GM19099 (cell line): ENCODE results near the gene STAT1.
A peak's percentile ranks its signal among the peaks of the same experiment; 100 is the strongest.

Experiments used
- POLR2A ChIP-seq: IDR thresholded peaks from 3 replicates; pipeline ENCODE4 v1.6.1; 2011; ENCODE audit warnings: low read depth; ENCODE audit not compliant: insufficient read length; ENCODE audit errors: extremely low read depth

Gene STAT1

DNA sequence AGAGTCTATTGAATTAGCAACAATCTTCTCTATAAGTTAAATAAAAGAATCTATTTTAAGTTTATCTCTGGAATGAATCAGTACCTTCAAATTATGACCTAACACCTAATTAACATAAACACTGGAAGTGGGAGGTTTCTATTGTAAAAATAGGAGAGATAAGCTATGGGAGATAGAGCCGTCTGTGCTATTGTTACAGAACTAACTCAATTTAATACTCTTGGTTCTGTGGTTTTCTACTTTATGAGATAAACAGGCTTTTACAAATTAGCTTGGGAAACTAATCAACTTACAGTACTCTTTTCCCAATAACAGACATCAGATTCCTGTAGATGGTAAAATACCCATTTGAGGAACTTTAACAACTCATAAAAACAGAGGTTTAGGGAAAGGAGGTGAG is 25.6 kb upstream of the STAT1 start:
- no peak for TF ChIP-seq POLR2A

- no peak for TF ChIP-seq POLR2A
Measured at GRCh38 chr2:191038741-191039140, 24.8 kb upstream of the STAT1 start.

DNA sequence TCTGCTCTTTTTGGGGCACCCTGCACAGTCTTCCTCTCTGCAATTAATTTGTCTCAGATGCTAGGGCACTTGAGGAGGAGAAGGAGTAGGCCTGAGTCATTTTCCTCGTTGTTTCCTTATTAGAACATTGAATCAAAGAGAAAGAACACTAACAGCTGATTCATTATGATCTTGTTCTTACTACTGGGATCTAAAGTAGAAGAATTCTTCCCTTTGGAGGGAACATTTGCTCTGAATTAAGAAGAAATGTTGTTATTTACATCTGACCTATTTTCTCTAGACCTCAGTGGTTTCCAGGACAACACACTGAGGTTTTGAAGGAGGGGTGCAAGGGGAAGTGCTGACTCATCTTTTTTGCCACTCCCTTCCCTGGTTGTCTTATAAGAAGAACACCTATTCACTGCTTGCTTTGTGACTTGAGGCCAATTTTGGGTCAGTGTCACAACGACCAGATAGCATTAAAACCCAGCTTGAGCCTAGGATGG is 24.3 kb upstream of the STAT1 start:
- TF ChIP-seq POLR2A: no peak

DNA sequence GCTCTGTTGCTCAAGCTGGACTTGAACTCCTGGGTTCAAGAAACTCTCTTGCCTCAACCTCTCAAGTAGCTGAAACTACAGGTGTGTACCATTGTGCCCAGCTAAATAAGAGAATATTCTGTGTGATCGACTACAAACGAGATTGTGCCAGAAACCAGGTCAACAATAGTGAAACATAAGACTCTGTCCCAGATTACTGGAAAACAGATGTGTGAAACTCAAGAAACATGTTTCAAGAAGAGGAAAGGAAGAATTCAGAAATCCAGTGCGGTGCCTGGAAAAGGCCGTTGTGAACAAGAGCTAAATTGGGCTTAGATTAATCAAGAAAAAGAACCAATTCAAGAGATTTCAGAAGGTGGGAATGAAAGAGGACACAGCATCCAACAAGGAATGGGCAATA is 23.4 kb upstream of the STAT1 start:
- no peak for TF ChIP-seq POLR2A

DNA sequence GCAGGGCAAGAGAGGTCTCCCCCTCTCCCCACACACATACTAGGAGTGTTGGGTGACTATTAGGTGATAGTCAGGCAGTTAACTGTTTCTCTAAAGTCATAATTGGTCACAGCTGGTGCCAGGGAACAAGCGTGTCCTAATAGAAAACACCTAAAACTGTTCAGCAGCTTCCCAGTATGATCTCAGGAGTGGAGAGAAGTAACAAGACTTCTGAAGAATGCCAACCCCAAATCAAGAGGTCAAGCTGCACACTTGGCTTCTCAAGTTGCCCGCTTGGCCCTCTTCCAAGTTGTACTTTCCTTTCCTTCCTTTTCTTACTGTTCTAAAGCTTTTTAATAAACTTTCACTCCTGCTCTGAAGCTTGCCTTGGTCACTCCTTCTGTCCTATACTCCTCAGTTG is 22.4 kb upstream of the STAT1 start:
- no peak for TF ChIP-seq POLR2A

GRCh38 chr2:191032588-191033429 is 18.8 kb upstream of the STAT1 start:
- no peak for TF ChIP-seq POLR2A

GRCh38 chr2:191031256-191031655 is 17.3 kb upstream of the STAT1 start:
- no peak for TF ChIP-seq POLR2A

- no peak for TF ChIP-seq POLR2A
Measured at GRCh38 chr2:191030521-191031154, 16.7 kb upstream of the STAT1 start.

DNA sequence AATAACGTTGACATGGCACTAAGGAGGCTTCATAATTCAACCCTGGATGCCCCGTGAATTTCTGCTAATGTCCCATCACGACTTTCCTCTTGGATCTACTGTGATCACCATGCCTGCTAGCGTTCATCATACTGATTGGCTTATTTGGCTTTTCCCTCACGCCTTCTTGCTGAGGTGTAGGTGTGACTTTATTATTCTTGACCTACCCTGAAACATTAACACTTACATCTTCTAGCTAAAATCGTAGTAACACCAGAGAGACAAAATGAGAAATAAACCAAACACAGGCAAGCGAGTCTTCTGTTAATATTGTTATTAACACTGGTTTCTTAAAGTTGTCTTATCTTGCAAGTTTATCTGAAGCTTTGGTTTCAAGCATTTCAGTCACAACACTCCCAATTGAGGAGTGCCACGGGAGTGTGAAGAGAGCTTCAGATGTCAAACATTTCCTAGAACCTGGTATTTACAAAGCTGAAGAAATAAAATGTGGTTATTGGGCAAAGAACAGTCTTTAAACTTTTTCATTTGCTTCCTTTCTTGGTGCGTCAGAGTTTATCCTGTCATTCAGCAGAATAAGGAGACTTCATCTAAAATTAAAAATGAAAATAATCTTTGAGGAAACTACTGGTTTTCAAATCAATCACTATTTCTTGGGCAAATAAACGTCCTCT is 15.4 kb upstream of the STAT1 start:
- no peak for TF ChIP-seq POLR2A

GRCh38 chr2:191026377-191026776 is 12.4 kb upstream of the STAT1 start:
- no peak for TF ChIP-seq POLR2A

GRCh38 chr2:191025135-191025534 is 11.2 kb upstream of the STAT1 start:
- TF ChIP-seq POLR2A: no peak

DNA sequence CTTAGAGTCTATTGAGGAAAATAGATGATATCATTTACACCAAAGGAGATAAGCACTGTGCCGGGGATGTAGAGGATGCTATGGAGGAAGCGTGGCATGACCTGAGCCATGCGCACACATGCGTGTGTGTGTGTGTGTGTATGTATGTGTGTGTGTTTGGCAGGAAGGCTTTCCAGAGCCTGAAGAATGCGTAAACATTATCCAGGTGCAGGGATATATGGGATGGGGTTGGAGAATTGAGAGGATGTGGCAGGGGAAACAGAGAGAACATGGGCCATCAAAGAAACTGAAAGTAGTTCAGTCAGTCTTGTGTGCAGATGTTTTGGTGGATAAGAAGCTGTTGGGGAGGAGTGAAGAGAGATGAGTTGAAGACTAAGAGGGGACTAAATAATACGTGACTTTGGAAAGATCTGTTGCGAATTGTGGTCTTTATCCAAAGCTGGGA is 9.3 kb upstream of the STAT1 start:
- no peak for TF ChIP-seq POLR2A

- peak; percentile 2 for TF ChIP-seq POLR2A
Measured at GRCh38 chr2:191020742-191021381, 6.9 kb upstream of the STAT1 start.

DNA sequence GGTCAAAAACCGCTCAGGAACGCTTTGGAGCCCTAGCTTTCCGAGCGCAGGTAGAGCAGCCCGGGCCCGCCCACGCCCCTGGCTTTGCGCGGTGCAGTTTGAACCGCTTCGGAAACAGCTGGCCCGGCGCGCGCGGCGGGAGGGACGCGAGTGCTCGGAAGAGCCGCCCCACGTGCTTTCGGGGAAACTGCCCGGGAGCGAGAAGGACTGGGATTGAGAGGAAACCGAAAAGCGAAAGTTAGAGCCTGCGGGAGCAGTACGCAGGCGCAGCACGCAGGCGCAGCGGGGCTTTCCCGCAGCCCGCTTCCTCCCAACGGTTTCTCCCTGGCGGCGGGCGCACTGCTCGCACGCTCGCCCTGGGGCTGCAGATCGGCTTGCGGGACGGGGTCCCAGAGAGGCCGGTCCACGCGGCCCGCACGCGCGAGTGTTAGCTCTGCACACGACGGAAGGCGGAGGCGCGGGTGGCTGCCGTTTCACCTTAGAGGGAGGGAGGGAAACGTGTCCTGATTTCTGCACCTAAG is 6.3 kb upstream of the STAT1 start:
- peak; percentile 96 for TF ChIP-seq POLR2A

DNA sequence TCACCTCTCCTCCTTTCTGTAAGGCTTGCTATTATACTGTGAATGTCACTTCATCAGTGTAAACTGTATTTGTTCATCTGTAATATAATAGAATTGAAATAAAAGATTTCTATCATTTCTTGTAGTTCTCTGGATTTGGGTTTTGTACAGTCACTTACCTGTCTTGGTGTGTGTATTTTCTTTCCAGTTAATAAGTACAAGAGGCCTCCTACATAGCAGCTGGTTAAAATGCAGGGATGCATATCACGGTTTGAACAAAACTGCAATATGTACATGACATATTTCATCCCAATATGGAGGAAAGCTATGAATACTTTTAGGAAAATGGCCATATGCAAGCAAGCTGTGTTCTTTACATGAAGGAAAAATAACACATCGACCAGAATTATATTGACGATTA is 5.4 kb upstream of the STAT1 start:
- no peak for TF ChIP-seq POLR2A
